Measurements from ENCODE around the gene NDUFA6. TPM values are rescaled to one million over a fixed set of nuclear protein-coding genes. Genes with fewer than 3 reads are reported as not detected.
"Not testable (repeated sequence)": the region's sequence is repeated elsewhere in the genome, so short reads cannot be mapped to it uniquely, and the experiment has no call there.

NDUFA6 gene
- total RNA-seq, 1 experiment from 2014 or later = 80.5 TPM

- DNase-seq (ENCODE audit: low read depth, low spot score); H3K4me2 ChIP-seq (ENCODE audit: low read length): not testable (repeated sequence)
These were observed 29.9 kb upstream of the NDUFA6 start for GRCh38 chr22:42120231-42121021.

GRCh38 chr22:42116848-42117424, 26.4 kb upstream of the NDUFA6 start:
- no peaks in the 10 kb centered on the region for H3K27me3 ChIP-seq (ENCODE audit: insufficient read depth, low read length)
- no peak overlapping the region for H2AFZ ChIP-seq (ENCODE audit: low read depth, low read length, poor library complexity, severe bottlenecking)
- POLR2A ChIA-PET = no interaction called here
- no peaks in the 10 kb centered on the region for H3K79me2 ChIP-seq (ENCODE audit: insufficient read depth, low read length)
- H3K9me3 ChIP-seq (ENCODE audit: control insufficient read depth in 1 of 2, insufficient read depth in 1 of 2, low read depth in 1 of 2, low read length in 2 of 2) = peaks cover 8 to 12% of the 10 kb centered on the region in 2 experiments; a peak in 2 of 4 replicates
- CTCF ChIA-PET = interaction anchor here (1.3 kb wide), 1 partner anchor 26 kb away, joined by 4 read pairs; the partner anchor contains the start of gene NDUFA6
- H3K36me3 ChIP-seq (ENCODE audit: control insufficient read depth in 1 of 2, insufficient read depth in 2 of 2, low read length in 2 of 2) = no peaks in the 10 kb centered on the region; a peak in 1 of 4 replicates
- no TSS peak for BruUV-seq (replicated peaks)
- H3K4me2 ChIP-seq (ENCODE audit: low read length) = no peak overlapping the region
- TF ChIP-seq RAD21 (IDR thresholded peaks at IDR 0.05; ENCODE audit: low read depth) = 0 out of 2 replicates have a peak, but pooled peaks have one; percentile 24
- no peak for TF ChIP-seq SP1 (IDR thresholded peaks at IDR 0.05; ENCODE audit: low read depth)
- TF ChIP-seq SRF (IDR thresholded peaks at IDR 0.05; ENCODE audit: low read depth) = no peak
- no peak for TF ChIP-seq TCF7L2 (IDR thresholded peaks at IDR 0.05; ENCODE audit: borderline replicate concordance, extremely low read depth, insufficient read depth, insufficient read length)
- no peak for TF ChIP-seq POLR2AphosphoS5 (IDR thresholded peaks at IDR 0.05; ENCODE audit: low read depth, low read length)
- TF ChIP-seq CTCF (IDR thresholded peaks at IDR 0.05 in 2 of 3, conservative IDR thresholded peaks at IDR 0.05 in 1 of 3; ENCODE audit: borderline replicate concordance in 1 of 3, insufficient read depth in 1 of 3, low read depth in 2 of 3, low read length in 2 of 3) = peak in 2 of 3 experiments; percentile 3 to 16; a peak in 2 of 6 replicates
- no peak for TF ChIP-seq ELF1 (IDR thresholded peaks at IDR 0.05; ENCODE audit: borderline replicate concordance, low read depth)
- no peak overlapping the region for H3K9ac ChIP-seq (ENCODE audit: low read length)
- intact Hi-C loops (cut with micrococcal nuclease) = no loop called here
- ATAC-seq (peak; percentile 59; the same call in 1 of the 2 replicates), DNase-seq (ENCODE audit: low read depth, low spot score) (no peak)
- H3K9me2 ChIP-seq (ENCODE audit: insufficient read depth) = no peaks in the 10 kb centered on the region
- RAD21 ChIA-PET (ENCODE audit: low non-redundant PET in 1 of 2, low total read pairs in 2 of 2, uncharacterized antibody in 2 of 2, unreplicated experiment in 2 of 2) = no interaction called here
- no peaks in the 10 kb centered on the region for H3K4me1 ChIP-seq (ENCODE audit: control insufficient read depth in 1 of 2, insufficient read depth in 2 of 2, low read length in 2 of 2)
- no peaks in the 10 kb centered on the region for H4K20me1 ChIP-seq (ENCODE audit: insufficient read depth)
- H3K4me3 ChIP-seq (replicated peaks in 1 of 2; ENCODE audit: low read depth in 1 of 2, low read length in 2 of 2) = no peak overlapping the region
- H3K27ac ChIP-seq (ENCODE audit: low read depth, low read length) = no peak overlapping the region

More at GRCh38 chr22:42120231-42121021, 29.9 kb upstream of the NDUFA6 start:
- H3K4me1 ChIP-seq (ENCODE audit: control insufficient read depth in 1 of 2, insufficient read depth in 2 of 2, low read length in 2 of 2); H3K27ac ChIP-seq (ENCODE audit: low read depth, low read length); H3K79me2 ChIP-seq (ENCODE audit: insufficient read depth, low read length); H3K27me3 ChIP-seq (ENCODE audit: insufficient read depth, low read length); BruUV-seq (replicated peaks); RAD21 ChIA-PET (ENCODE audit: low non-redundant PET in 1 of 2, low total read pairs in 2 of 2, uncharacterized antibody in 2 of 2, unreplicated experiment in 2 of 2); H2AFZ ChIP-seq (ENCODE audit: low read depth, low read length, poor library complexity, severe bottlenecking); CTCF ChIA-PET; H3K4me3 ChIP-seq (replicated peaks in 1 of 2; ENCODE audit: low read depth in 1 of 2, low read length in 2 of 2); H3K9ac ChIP-seq (ENCODE audit: low read length); H4K20me1 ChIP-seq (ENCODE audit: insufficient read depth); H3K36me3 ChIP-seq (ENCODE audit: control insufficient read depth in 1 of 2, insufficient read depth in 2 of 2, low read length in 2 of 2); H3K9me3 ChIP-seq (ENCODE audit: control insufficient read depth in 1 of 2, insufficient read depth in 1 of 2, low read depth in 1 of 2, low read length in 2 of 2); H3K9me2 ChIP-seq (ENCODE audit: insufficient read depth); intact Hi-C loops (cut with micrococcal nuclease); POLR2A ChIA-PET; ATAC-seq: not testable (repeated sequence)
